ENCODE results near the gene STAC. TPM values are rescaled to one million over a fixed set of nuclear protein-coding genes. Genes with fewer than 3 reads are reported as not detected.

STAC gene
- total and polyA plus RNA-seq, 9 of the 15 experiments (the other 6 are each of a cell fraction or from before 2014, with no cell fraction given), result 0.11 TPM; not detected in 8

- WGBS (ENCODE audit: insufficient coverage, low coverage, missing lambda C conversion rate), result 0% methylated on average over 5 of the region's 5 CpGs
- Histone ChIP-seq H3K4me2 (ENCODE audit: insufficient read depth, low read length) (no peak overlapping the region), H3K4me1 (replicated peaks in 1 of 2; ENCODE audit: control insufficient read depth in 2 of 2, insufficient read depth in 2 of 2, low read length in 2 of 2) (no peaks in the 10 kb centered on the region), H3K27ac (ENCODE audit: extremely low read depth, low read depth, low read length) (no peak overlapping the region), H2AFZ (ENCODE audit: low read depth, low read length) (no peak overlapping the region), H3K79me2 (ENCODE audit: control insufficient read depth, insufficient read depth, low read length) (no peaks in the 10 kb centered on the region), H3K4me3 (no peak overlapping the region), H3K9me1 (ENCODE audit: control insufficient read depth, insufficient read depth, low read length) (no peaks in the 10 kb centered on the region), H3K9ac (ENCODE audit: insufficient read depth in 1 of 2, low read depth in 2 of 2, low read length in 2 of 2) (no peak overlapping the region), H3K27me3 (ENCODE audit: control insufficient read depth in 2 of 2, insufficient read depth in 2 of 2, low read length in 2 of 2) (no peaks in the 10 kb centered on the region), H3K36me3 (ENCODE audit: control insufficient read depth, insufficient read depth, low read length) (no peaks in the 10 kb centered on the region), H4K20me1 (replicated peaks; ENCODE audit: control insufficient read depth, insufficient read depth, low read length) (no peaks in the 10 kb centered on the region), H3K9me3 (replicated peaks; ENCODE audit: control insufficient read depth, insufficient read depth, low read depth, low read length) (no peaks in the 10 kb centered on the region)
- ChIA-PET POLR2A (no interaction called here), CTCF (ENCODE audit: low intra/inter-chr PET ratio) (no interaction called here)
- no TSS peak for BruUV-seq (replicated peaks)
- no peak for ATAC-seq
- intact Hi-C loops (cut with micrococcal nuclease) (no loop called here), in situ Hi-C loops (cut with MboI) (no loop called here)
- DNase-seq (ENCODE audit: extremely low read depth in 1 of 4, low spot score in 3 of 4), result no peak
- no peak for FAIRE-seq
- TF ChIP-seq ZBTB26 (CRISPR knock-in tag; IDR thresholded peaks at IDR 0.05), result no peak
- no peak for TF ChIP-seq FOXP1 (CRISPR knock-in tag; IDR thresholded peaks at IDR 0.05)
- no peak for TF ChIP-seq FOXM1 (IDR thresholded peaks at IDR 0.05; ENCODE audit: low read depth)
- no peak for TF ChIP-seq FOXM1 (CRISPR knock-in tag; IDR thresholded peaks at IDR 0.05; ENCODE audit: low read depth)
- TF ChIP-seq VEZF1 (CRISPR knock-in tag; IDR thresholded peaks at IDR 0.05), result no peak
- TF ChIP-seq CBFB (CRISPR knock-in tag; IDR thresholded peaks at IDR 0.05), result no peak
- no peak for TF ChIP-seq PTBP1 (IDR thresholded peaks at IDR 0.05; ENCODE audit: low read depth, low read length)
- no peak for TF ChIP-seq ELF4 (CRISPR knock-in tag; IDR thresholded peaks at IDR 0.05)
- TF ChIP-seq RFX5 (IDR thresholded peaks at IDR 0.05; ENCODE audit: low read depth, low read length), result no peak
- no peak for TF ChIP-seq USF2 (CRISPR knock-in tag; IDR thresholded peaks at IDR 0.05)
- no peak for TF ChIP-seq KAT8 (IDR thresholded peaks at IDR 0.05; ENCODE audit: low read depth)
- no peak for TF ChIP-seq REST (IDR thresholded peaks at IDR 0.05; ENCODE audit: borderline replicate concordance)
- TF ChIP-seq REST (CRISPR knock-in tag; IDR thresholded peaks at IDR 0.05; ENCODE audit: low read depth), result no peak
These were observed 19.6 kb downstream of the STAC start for GRCh38 chr3:36399933-36400332.

All from K562 (cell line).